Tibial nerve (tissue), 4 donors: Measurements from ENCODE around the gene FGF10. TPM values are rescaled to one million over a fixed set of nuclear protein-coding genes. Genes with fewer than 3 reads are reported as not detected.

ENCODE experiments used
- DNase-seq, 2 donors: peaks; one replicate each; pipeline ENCODE4 v3.0.0-alpha.2; 2019; ENCODE audit warnings: low spot score in 2 of 2
- H3K27ac ChIP-seq, 4 donors: fragments of 200-600 bp; sonication (generic) in 3 of 4; one replicate each; pipeline ENCODE4 v1.5.1; 2017 to 2019; ENCODE audit warnings: mild to moderate bottlenecking in 1 of 4
- H3K27me3 ChIP-seq, 2 donors: fragments of 200-600 bp; sonication (generic) in 1 of 2; one replicate each; pipeline versions ENCODE4 v1.5.1 to v1.6.0; 2017 to 2019
- H3K36me3 ChIP-seq, 3 donors: fragments of 200-600 bp; sonication (generic); one replicate each; pipeline ENCODE4 v1.5.1; 2018 to 2019
- H3K4me1 ChIP-seq, 4 donors: fragments of 200-600 bp; sonication (generic) in 3 of 4; one replicate each; pipeline ENCODE4 v1.5.1; 2017 to 2019
- H3K4me3 ChIP-seq, 4 donors: fragments of 200-600 bp; sonication (generic) in 3 of 4; one replicate each; pipeline ENCODE4 v1.5.1; 2017 to 2019; ENCODE audit warnings: mild to moderate bottlenecking in 1 of 4, moderate library complexity in 1 of 4
- H3K9me3 ChIP-seq, 4 donors: fragments of 200-600 bp; sonication (generic) in 3 of 4; one replicate each; pipeline ENCODE4 v1.5.1; 2017 to 2019
- CTCF ChIP-seq, 5 experiments: fragments of 200-600 bp in 3 of 5; fragments of 450-650 bp in 2 of 5; sonication (generic) in 3 of 5; IDR thresholded peaks; one replicate each; pipeline ENCODE4 v1.5.1; 2016 to 2019; ENCODE audit warnings: antibody characterized with exemption in 5 of 5, mild to moderate bottlenecking in 3 of 5, moderate library complexity in 2 of 5
- EP300 ChIP-seq, 2 donors: sonication (generic); formaldehyde crosslinking; IDR thresholded peaks; one replicate each; pipeline ENCODE4 v1.6.1; 2017; ENCODE audit warnings: antibody characterized with exemption in 2 of 2, mild to moderate bottlenecking in 1 of 2
- POLR2A ChIP-seq, 2 donors: fragments of 450-650 bp; IDR thresholded peaks; one replicate each; pipeline ENCODE4 v1.6.1; 2017; ENCODE audit warnings: antibody characterized with exemption in 2 of 2, mild to moderate bottlenecking in 2 of 2, moderate library complexity in 2 of 2
- WGBS, 2 donors: methylation state at CpG; one replicate each; pipeline ENCODE4 v1.1.5; 2018; 5-methylcytosine and 5-hydroxymethylcytosine counted together
- total RNA-seq, 4 donors: library from RNA; depleted of rRNA; stranded (reverse); fragments of >200 nt; gene quantifications; one replicate each; pipeline ENCODE4 v1.1.0, GENCODE V29; 2016

The FGF10 gene
- total RNA-seq, 4 donors from 2014 or later: 9.2 to 16.0 (median 12.9) TPM

GRCh38 chr5:44387921-44388320 is 1.3 kb downstream of the FGF10 start:
- 0 to 4% methylated on average over 11 of the region's 11 CpGs for WGBS, 2 donors
- Histone ChIP-seq H3K9me3 (no peaks in the 10 kb centered on the region), H3K27ac (peak overlapping the region in 2 of 4 donors; percentile 49 to 82), H3K4me3 (peak overlapping the region; percentile 37 to 62 (median 48)), H3K4me1 (peaks cover 0 to 20% (median 0%) of the 10 kb centered on the region in 4 donors), H3K27me3 (peaks cover 0 to 18% of the 10 kb centered on the region in 2 donors), H3K36me3 (no peaks in the 10 kb centered on the region)
- no peak for DNase-seq
- TF ChIP-seq EP300 (IDR thresholded peaks at IDR 0.05): no peak
- no peak for TF ChIP-seq POLR2A (IDR thresholded peaks at IDR 0.05)
- TF ChIP-seq CTCF (IDR thresholded peaks at IDR 0.05): no peak

GRCh38 chr5:44387406-44387805 is 1.8 kb downstream of the FGF10 start:
- no peaks in the 10 kb centered on the region for H3K36me3 ChIP-seq
- peak overlapping the region in 1 of 4 donors; percentile 82 for H3K27ac ChIP-seq
- H3K4me3 ChIP-seq: peak overlapping the region; percentile 37 to 62 (median 48)
- 6 to 20% methylated on average over 3 of the region's 3 CpGs for WGBS, 2 donors
- no peak for DNase-seq
- H3K4me1 ChIP-seq: peaks cover 0 to 20% (median 0%) of the 10 kb centered on the region in 4 donors
- peaks cover 0 to 18% of the 10 kb centered on the region in 2 donors for H3K27me3 ChIP-seq
- no peaks in the 10 kb centered on the region for H3K9me3 ChIP-seq
- no peak for TF ChIP-seq EP300 (IDR thresholded peaks at IDR 0.05)
- no peak for TF ChIP-seq CTCF (IDR thresholded peaks at IDR 0.05)
- TF ChIP-seq POLR2A (IDR thresholded peaks at IDR 0.05): no peak

- no peak overlapping the region for H3K27ac ChIP-seq
- DNase-seq: no peak
- TF ChIP-seq POLR2A (IDR thresholded peaks at IDR 0.05) (no peak), CTCF (IDR thresholded peaks at IDR 0.05) (no peak), EP300 (IDR thresholded peaks at IDR 0.05) (no peak)
- peaks cover 0 to 18% of the 10 kb centered on the region in 2 donors for H3K27me3 ChIP-seq
- no peaks in the 10 kb centered on the region for H3K36me3 ChIP-seq
- peak overlapping the region in 1 of 4 donors; percentile 62 for H3K4me3 ChIP-seq
- WGBS, 2 donors: 40% methylated on average over 4 of the region's 4 CpGs
- peaks cover 0 to 20% (median 0%) of the 10 kb centered on the region in 4 donors for H3K4me1 ChIP-seq
- no peaks in the 10 kb centered on the region for H3K9me3 ChIP-seq
These were observed 3.8 kb downstream of the FGF10 start for GRCh38 chr5:44385291-44385900.

- Histone ChIP-seq H3K27me3 (peaks cover 0 to 18% of the 10 kb centered on the region in 2 donors), H3K36me3 (no peaks in the 10 kb centered on the region), H3K27ac (no peak overlapping the region), H3K9me3 (no peaks in the 10 kb centered on the region), H3K4me1 (peaks cover 0 to 20% (median 0%) of the 10 kb centered on the region in 4 donors), H3K4me3 (peak overlapping the region in 1 of 4 donors; percentile 3)
- TF ChIP-seq EP300 (IDR thresholded peaks at IDR 0.05) (no peak), CTCF (IDR thresholded peaks at IDR 0.05) (no peak), POLR2A (IDR thresholded peaks at IDR 0.05) (no peak)
- DNase-seq: no peak
- WGBS, 2 donors: 41 to 54% methylated on average over 1 of the region's 1 CpG
These were observed 4.4 kb downstream of the FGF10 start for GRCh38 chr5:44384816-44385215.

GRCh38 chr5:44382894-44383293 is 6.3 kb downstream of the FGF10 start:
- Histone ChIP-seq H3K4me3 (no peak overlapping the region), H3K36me3 (no peaks in the 10 kb centered on the region), H3K27ac (no peak overlapping the region), H3K9me3 (no peaks in the 10 kb centered on the region), H3K4me1 (peaks cover 0 to 8% (median 0%) of the 10 kb centered on the region in 4 donors), H3K27me3 (peaks cover 0 to 9% of the 10 kb centered on the region in 2 donors)
- TF ChIP-seq CTCF (IDR thresholded peaks at IDR 0.05) (no peak), EP300 (IDR thresholded peaks at IDR 0.05) (no peak), POLR2A (IDR thresholded peaks at IDR 0.05) (no peak)
- DNase-seq: no peak
